Mammary epithelial cell (primary cell): ENCODE results near the gene UBE2L5.

Source experiments
- CTCF ChIP-seq, 2 donors: IDR thresholded peaks in 1 of 2; conservative IDR thresholded peaks in 1 of 2; 2 replicates each; pipeline ENCODE4 v1.5.1; 2011 to 2012; ENCODE audit warnings: inconsistent platforms in 2 of 2, low read length in 2 of 2, mild to moderate bottlenecking in 2 of 2, control low read depth in 1 of 2, low read depth in 1 of 2; ENCODE audit not compliant: insufficient read depth in 1 of 2; ENCODE audit errors: extremely low read depth in 1 of 2
- EZH2 ChIP-seq: IDR thresholded peaks from 2 replicates; pipeline ENCODE4 v1.6.1; 2012; ENCODE audit warnings: low read length, inconsistent platforms, borderline replicate concordance

GRCh38 chr13:30437177-30437576 is 14.9 kb downstream of the UBE2L5 start:
- TF ChIP-seq CTCF (conservative IDR thresholded peaks at IDR 0.05 in 1 of 2, IDR thresholded peaks at IDR 0.05 in 1 of 2; ENCODE audit: extremely low read depth in 1 of 2, insufficient read depth in 1 of 2, low read depth in 1 of 2, low read length in 2 of 2) (no peak), EZH2 (no peak)
